M059J (cell line): ENCODE results near the gene PTPRN2. TPM values are rescaled to one million over a fixed set of nuclear protein-coding genes. Genes with fewer than 3 reads are reported as not detected.
"Not testable (repeated sequence)": the region's sequence is repeated elsewhere in the genome, so short reads cannot be mapped to it uniquely, and the experiment has no call there.

ENCODE experiments used
- DNase-seq: peaks from one replicate; pipeline ENCODE4 v3.0.0-alpha.2; 2012; ENCODE audit warnings: low read depth
- total RNA-seq: library from RNA; depleted of rRNA; stranded (reverse); fragments of >200 nt; shearing (Covaris generic); gene quantifications from 2 replicates; pipeline ENCODE4 v1.2.3, GENCODE V29; 2014

The PTPRN2 gene
- total RNA-seq, 1 experiment from 2014 or later = 2.3 TPM

GRCh38 chr7:158532093-158532627 is 55.5 kb downstream of the PTPRN2 start:
- no peak for DNase-seq

DNA sequence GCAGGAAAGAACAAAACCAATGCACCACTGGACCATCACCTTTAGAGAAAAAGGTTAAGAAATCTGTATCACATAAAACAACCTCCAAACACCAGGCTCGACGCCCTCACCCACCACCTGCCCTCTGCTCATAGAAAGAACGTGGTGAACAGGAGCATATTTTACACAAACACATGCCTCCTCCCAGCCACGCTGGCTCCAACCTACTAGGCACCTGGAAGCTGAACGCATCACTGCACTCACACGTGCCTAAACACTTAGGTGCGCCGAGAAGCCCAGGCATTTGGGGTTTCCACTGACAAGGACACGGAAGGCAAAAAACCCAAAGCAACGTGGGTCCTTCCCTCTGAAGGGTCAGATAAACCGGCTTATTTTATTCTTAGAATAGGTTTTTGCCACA is 56.0 kb downstream of the PTPRN2 start:
- DNase-seq = no peak

DNA sequence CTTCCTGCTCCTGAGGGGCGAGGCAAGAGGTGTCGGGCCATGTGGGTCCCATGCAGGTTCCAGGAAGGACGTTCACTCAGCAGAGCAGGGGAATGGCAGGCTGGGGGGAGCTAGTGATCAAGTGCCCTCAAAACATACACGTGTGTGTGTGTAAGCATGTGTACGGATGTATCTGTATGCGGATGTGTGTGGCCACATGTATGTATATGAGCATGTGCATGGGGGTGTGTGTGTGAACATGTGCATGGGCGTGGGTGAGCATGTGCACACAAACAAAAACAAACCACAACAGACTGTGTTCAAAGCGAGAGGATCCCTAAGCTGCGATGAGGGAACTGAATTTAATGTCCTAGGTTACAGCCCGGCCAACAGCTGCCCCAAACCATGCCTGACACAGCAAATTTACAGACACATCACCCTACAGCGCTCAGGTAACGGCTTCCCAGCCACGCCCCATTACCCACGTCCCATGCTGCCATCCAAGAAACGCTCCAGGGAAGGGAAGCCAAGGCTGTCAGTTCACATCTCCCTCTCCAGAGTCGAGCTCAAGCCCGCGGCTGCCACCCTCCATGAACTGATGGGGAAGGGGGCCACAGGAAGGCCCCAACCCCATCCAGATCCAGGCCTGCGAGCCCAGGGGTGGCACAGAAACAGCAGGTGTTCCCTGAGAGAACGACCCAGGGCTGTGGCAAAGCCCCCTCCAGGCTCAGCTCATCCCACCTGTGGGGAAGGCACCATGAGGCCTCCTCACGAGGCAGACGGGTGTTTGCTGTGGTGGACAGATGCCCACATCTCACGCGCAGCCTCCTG is 56.6 kb downstream of the PTPRN2 start:
- DNase-seq = no peak

DNA sequence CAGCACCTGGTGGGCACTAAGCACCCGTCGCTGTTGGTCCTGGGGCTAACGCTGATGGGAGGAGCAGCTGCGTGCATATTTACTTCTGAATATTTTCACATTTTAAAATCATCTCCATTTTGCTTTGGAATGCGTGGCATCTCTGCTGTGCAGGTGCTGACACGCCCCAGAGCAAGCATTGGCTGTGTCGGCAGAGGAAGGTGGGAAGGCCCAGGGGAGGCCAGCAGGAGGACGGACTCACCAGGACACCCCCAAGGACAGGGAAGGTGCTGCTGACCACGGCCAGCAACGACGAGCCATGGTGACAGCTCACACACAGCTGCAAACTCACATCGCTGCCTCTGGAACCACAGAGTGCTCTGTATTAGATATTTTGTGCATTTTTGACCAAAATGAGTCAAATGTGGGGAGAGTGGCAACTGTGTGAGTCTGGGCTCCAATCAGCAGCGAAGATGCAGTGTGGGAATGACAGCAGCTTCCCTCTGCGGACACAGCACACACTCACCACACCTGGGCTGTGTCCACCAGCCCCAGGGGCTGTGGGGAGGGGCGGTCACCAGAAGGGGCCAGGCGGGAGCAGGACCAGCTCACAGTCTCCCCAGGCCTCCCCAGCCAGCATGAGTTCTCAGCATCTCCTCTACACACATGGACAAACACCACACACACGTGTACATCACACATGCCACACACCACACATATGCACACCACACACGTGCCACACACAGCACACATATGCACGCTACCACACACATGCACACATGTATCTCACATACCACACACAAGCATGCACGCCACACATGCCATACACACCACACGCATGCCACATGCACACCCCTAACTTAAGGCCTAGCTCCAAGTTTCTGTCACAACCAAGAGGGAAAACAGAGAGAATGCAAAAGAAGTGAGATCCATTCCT is 58.2 kb downstream of the PTPRN2 start:
- no peak for DNase-seq

GRCh38 chr7:158527915-158528502 is 59.6 kb downstream of the PTPRN2 start:
- no peak for DNase-seq

DNA sequence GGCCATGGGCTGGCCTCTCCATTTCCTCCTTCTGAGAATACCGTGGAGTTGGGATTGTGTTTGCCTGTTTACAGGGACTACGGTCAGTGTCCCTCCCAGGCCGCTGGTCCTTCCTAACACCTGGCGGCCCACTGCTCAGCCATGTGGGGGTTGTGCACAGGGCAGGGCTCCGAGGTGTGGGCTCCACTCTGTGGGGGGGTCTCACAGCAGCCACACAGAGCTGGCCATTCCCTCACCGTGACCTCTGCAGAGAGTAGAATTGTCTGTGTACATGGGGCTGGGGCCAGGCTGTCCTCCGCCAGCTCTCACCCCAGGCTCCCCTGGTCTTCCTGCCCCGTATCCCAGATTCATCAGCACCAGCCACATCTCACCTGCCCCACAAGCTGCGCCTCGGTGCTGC is 60.1 kb downstream of the PTPRN2 start:
- DNase-seq = no peak

GRCh38 chr7:158527038-158527437 is 60.6 kb downstream of the PTPRN2 start:
- DNase-seq = no peak

DNA sequence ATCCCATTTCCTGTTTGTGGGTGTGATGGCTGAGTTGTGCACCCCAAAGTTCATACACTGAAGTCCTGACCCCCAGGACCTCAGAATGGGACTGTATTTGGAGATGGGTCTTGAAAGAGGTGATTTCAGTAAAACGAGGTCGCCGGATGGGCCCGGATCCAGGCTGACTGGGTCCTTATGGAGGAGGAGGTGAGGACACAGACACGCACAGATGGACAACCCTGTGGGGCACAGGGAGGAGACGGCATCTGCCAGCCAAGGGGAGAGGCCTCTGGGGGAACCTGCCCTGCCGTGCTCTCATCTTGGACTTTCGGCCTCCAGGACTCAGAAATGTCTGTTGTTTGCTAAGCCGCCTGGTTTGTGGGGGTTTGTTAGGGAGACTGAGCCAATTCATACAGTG is 61.1 kb downstream of the PTPRN2 start:
- no peak for DNase-seq

DNA sequence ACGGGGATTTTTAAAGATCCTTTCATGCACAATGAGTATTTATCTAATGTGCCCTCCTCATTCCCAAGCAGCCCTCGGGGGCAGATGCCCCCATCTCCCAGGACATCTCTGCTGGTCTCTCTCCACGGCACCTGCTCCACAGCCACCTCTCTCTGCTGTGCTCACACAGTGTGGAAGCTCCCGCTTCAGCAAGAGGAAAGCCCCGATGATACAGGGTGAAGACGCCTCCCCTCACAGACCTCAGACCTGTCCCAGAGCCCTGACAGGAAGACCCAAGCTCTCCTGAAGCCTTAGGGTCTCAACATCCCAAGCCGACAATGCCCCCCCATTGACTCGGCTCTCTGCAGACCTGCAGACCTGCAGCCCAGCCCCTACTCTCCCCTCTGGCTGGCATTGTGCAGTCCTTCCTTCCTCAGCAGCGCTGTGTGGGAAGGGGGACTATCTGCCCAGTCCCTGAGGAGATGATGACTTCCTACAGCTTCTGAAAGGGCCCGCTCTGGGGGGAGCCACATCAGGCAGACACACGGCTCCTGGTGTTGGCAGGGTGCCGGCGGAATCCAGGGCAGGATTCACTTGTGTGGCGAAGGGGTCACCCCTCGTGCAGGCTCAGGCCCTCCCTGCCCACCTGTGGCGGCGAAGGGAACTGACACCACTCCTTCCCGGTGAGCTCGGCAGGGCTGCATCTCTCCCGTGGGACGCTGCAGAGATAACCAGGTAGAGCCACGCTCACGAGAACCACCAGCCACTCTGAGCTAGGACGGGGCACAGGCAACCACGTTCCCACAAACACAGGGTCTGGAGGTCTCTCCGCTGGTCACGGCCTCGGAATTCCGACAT is 61.8 kb downstream of the PTPRN2 start:
- no peak for DNase-seq

DNA sequence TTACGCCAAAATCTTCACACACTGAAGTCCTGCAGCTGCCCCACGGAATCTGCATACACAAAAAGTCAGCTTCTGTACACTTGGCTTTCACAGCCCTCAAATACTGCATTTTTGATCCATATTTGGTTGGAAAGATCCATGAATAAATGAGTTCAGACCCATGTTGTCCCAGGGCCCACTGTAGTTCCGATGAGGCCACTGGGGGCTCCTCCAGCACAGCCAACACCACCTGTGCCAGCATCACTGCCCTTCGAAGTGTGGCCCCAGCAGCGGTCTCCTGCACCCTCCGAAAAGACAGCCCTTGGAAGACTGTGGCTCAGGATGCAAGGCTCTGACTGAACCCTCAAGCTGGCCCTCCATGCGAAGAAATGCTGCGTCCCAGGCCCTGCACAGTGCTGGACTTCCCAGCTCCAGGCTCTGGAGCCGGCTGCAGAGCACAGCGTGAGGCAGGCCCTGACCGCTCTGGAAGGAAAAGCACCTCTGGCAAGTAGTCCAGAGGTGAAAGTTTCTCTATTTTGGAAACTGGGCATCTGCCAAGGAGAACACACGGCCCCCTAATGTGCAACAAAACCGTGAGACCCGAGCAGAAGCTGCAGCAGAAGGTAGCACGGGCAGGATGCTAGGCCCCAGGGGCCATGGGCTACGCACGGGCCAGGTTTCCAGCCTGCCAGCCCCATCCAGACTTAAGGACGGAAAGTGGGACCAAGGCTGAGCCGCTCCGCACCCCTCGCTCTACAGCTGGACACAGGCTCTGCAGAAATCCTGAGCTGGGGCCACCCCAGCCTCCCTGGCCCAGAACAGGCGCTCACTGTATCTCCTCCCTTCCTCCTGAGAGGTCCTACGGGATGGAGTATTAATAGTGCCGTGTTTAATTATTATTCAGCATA is 62.6 kb downstream of the PTPRN2 start:
- no peak for DNase-seq

DNA sequence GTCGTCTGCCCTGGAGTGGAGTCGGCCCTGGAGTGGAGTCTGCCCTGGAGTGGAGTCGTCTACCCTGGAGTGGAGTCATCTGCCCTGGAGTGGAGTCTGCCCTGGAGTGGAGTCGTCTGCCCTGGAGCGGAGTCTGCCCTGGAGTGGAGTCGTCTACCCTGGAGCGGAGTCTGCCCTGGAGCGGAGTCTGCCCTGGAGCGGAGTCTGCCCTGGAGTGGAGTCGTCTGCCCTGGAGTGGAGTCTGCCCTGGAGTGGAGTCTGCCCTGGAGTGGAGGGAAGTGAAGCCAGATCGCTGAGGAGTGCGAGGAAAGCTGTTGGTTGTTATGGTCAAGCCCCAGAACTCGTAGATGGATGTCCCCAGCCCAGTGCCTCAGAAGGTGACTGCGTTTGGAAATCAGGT is 63.3 kb downstream of the PTPRN2 start:
- not testable (repeated sequence) for DNase-seq

GRCh38 chr7:158523877-158524276 is 63.7 kb downstream of the PTPRN2 start:
- not testable (repeated sequence) for DNase-seq

DNA sequence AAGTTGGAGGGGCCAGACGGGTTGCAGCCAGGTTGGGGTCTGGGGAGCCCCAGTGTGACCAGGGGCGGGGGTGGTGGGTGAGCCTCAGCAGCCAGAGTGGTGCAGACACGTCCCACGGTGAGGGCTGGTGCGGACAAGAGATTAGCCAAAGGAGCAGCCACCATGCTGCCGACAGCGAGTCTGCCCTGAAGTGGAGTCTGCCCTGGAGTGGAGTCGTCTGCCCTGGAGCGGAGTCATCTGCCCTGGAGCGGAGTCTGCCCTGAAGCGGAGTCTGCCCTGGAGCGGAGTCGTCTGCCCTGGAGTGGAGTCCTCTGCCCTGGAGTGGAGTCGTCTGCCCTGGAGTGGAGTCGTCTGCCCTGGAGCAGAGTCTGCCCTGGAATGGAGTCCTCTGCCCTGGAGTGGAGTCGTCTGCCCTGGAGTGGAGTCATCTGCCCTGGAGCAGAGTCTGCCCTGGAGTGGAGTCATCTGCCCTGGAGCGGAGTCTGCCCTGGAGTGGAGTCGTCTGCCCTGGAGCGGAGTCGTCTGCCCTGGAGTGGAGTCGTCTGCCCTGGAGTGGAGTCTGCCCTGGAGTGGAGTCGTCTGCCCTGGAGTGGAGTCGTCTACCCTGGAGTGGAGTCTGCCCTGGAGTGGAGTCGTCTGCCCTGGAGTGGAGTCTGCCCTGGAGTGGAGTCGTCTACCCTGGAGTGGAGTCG is 64.3 kb downstream of the PTPRN2 start:
- not testable (repeated sequence) for DNase-seq

DNA sequence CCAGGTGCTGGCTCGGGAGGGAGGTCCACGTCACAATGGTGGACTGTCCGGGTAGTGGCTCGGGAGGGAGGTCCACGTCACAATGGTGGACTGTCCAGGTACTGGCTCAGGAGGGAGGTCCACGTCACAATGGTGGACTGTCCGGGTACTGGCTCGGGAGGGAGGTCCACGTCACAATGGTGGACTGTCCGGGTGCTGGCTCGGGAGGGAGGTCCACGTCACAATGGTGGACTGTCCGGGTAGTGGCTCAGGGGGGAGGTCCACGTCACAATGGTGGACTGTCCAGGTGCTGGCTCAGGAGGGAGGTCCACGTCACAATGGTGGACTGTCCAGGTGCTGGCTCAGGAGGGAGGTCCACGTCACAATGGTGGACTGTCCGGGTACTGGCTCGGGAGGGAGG is 65.8 kb downstream of the PTPRN2 start:
- not testable (repeated sequence) for DNase-seq

DNA sequence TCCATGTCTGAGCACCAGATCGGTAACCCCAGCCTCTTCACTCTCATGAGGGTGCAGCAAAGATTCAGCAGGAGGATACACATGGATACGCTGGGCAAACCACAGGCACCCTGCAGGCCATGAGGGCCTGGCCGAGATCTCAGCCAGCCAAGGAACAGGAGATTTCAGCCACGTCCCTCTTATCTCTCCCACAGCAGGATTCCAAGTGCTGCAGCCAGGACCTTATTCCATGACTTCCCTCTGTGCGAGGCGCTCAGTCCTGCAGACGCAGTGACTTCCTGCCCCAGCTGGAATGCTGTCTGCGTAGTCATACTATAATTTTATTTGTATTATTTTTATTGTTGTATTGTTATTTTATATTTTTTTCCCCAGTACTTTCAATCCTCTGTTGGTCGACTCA is 66.8 kb downstream of the PTPRN2 start:
- DNase-seq = no peak

- DNase-seq = no peak
Measured at GRCh38 chr7:158519633-158520174, 67.9 kb downstream of the PTPRN2 start.

DNA sequence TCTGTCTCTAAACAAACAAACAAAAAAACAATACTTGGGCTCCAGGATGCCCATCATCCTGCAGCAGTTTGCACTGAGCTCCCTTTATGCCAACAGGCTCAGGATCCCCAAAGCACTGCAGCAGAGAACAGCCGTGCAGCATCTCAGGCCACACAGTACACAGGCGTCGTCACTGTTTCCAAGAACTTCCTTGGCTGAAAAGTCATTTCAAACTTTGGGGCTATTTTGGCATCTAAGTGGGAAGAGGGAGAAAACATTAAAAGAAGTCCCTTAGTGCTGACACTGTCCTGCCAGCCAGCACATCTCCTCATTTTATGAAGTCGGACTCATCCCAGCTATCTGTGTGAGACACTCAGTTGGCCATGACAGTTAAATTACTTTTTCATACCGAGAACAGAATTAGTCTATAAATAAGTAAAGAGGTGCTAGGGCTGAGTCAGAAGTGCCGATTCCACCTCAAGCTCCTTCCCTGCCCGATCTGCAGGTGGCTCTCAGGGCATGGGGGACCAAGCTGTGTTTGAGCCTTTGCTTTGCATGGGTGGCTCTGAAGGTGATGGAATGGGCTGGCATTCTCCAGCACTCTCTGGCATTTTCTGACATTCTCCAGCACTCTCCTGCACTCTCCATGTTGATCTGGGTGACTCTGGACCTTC is 68.5 kb downstream of the PTPRN2 start:
- DNase-seq = no peak

DNA sequence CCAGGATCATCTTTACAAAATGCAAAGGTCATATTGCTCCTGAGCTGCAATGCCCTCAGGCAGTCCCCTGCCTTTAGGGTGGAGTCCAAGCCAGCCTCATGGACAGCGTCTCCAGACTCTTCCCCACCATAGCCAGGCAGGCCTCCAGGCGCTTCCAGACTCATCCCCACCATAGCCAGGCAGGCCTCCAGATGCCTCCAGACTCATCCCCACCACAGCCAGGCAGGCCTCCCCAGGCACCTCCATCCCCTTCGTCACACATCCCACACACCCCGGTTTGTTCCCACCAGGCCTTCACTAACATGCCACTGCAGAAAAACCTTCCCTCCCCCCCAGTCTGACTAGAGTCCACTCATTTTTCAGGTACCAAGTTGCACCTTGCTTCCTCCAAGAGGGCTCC is 70.1 kb downstream of the PTPRN2 start:
- no peak for DNase-seq

DNA sequence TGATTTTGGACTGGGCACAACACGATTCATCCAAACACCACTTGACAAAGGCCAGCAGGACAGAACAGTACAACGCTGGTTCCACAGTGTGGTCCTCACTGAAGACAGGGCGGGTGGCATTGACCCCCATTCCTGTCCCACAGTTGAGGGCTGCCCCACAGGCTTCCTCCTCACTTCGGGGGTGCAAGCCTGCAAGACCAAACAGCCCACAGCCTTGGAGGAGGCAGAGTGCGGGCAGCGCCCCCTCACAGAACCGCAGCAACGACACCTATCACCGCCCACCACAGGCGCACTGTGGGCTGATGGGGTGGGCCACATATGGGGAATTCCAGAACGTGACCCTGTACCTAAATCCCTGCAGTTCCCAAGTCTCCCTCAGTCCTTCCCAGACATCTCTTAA is 70.6 kb downstream of the PTPRN2 start:
- no peak for DNase-seq
